GM19193 (cell line): ENCODE results near the gene LIMK2.

Experiments
- POLR2A ChIP-seq: IDR thresholded peaks from 4 replicates; pipeline ENCODE4 v1.6.1; 2011; ENCODE audit not compliant: insufficient read depth, insufficient read length; ENCODE audit errors: extremely low read depth

Gene LIMK2

GRCh38 chr22:31289344-31289743 is 77.2 kb downstream of the LIMK2 start:
- TF ChIP-seq POLR2A, result no peak

DNA sequence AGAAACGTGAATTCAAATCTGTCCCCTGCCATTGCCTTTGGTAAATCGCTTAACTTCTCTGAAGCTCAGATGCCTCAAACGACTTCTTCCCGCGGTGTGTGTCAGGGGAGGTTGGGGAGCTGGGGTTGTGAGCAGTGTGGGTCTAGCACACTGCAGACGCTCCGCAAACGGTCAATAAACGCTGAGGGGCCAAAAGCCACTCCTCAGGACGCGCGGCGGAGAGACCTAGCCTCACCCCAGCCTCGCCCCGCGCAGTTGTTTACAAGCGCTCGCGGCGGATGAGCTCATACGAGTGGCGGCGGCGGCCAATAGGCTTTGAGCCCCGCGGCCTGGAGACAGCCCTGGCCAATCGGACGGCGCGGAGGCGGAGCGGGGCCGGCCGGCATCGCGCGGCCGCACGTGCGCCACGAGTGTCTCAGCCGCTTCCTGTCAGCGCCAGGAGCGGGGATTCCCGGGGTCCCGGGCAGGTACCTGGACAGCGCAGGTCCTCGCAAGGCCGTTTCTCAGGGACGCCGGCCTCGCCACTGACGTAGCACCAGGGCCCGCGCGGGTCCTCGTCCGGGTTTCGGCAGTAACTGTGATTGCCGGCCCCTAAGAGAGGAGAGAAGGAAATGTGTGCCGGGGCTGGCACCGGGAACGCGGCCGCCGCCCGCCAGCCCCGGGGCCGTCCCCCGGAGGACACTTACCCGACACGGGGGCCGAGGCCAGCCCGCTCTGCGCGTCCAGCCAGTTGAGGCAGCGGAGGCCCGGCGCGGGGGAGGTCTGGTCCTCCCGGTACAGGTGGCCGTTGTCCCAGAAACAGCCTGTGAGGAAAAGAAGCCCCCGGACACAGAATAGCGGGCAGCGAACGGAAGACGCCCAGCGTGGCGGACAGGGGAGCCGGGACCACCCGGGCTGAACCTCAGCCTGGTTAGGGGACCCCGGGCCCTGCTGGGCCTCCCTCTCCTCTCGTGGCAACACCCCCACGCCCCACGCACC is 78.7 kb downstream of the LIMK2 start:
- TF ChIP-seq POLR2A, result peak; percentile 65

GRCh38 chr22:31291481-31292235 is 79.6 kb downstream of the LIMK2 start:
- TF ChIP-seq POLR2A, result no peak

- TF ChIP-seq POLR2A, result no peak
These were observed 80.3 kb downstream of the LIMK2 start, which contains the start of gene PIK3IP1 for GRCh38 chr22:31292236-31292989. TSS of gene PIK3IP1 (minus strand) at chr22:31292488. CDS start at chr22:31292344, 144 bp downstream.

DNA sequence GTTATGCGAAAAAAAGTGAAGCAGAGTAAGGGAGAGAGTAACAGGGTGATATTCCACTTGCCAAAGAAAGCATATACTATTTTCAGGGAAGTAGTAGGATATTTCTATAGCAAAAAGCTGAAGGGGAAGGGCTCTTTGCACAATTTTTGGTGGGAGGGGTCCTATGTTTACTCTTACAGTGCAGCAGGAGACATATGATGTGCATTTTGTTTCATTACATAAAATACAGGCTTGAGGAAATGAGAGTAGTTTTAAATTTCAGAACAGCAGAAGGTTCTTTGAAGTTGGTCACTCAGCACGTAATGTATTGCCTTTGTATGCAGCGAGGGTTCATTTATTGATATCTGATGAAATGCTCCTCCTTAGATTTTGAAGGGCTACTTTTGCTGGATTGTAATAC is 83.3 kb downstream of the LIMK2 start:
- TF ChIP-seq POLR2A, result no peak

DNA sequence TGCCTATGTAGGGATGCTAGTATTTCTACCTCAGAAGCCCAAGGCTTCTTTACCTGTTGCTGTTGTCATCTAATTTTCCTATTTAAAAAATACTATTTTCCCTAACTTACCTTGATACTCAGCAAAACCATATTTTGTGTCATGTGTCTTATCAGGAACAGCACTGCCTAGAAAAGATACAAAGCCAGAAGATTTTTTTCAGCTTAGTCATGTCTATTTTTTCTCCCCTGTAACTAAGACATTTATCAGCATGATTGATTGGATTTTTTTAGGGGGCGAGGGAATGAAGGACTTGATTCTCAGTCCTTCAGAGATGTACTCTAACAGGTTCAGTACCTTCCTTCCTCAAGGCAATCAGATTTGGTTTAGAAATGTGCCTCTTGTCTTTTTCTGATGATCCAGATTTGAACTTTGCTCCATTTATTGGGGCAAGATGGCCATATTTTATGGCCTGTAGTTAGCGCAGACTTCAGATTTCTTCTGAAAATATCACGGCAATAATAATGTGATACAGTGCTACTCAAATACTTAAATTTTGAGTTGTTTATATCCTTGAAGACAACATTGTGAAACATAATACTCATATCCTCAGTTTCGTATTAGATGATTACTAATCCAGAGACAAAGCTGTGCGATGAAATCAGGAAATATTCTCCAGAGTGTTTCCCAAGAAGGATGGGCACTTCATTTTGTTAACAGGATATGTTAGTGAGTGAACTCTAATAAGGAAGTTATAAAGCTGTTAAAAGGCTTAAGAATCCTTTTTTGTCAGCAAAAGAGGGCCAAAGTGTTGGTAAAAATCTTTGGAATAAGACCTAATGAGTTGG is 83.9 kb downstream of the LIMK2 start:
- TF ChIP-seq POLR2A, result no peak

GRCh38 chr22:31300896-31301295 is 88.8 kb downstream of the LIMK2 start:
- no peak for TF ChIP-seq POLR2A

GRCh38 chr22:31302006-31302405 is 89.9 kb downstream of the LIMK2 start:
- no peak for TF ChIP-seq POLR2A

DNA sequence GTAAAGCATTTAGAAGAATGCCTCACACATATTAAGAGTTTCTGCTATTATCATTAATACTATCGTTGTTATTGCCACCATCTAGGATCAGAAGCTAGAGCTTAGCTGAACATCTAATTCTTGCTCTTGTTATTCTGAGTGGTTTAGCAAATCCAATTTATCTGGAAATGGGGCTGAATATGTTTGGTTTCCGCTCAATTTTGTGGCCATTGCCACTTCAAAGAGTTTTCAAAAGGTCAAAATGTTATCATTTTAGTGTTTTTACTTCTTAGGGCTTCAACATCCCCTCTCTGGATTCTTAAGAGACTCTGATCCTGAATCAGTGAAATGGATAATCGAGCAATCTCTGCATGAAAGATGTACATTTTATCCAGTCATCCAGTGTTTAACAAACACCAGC is 90.4 kb downstream of the LIMK2 start:
- no peak for TF ChIP-seq POLR2A

DNA sequence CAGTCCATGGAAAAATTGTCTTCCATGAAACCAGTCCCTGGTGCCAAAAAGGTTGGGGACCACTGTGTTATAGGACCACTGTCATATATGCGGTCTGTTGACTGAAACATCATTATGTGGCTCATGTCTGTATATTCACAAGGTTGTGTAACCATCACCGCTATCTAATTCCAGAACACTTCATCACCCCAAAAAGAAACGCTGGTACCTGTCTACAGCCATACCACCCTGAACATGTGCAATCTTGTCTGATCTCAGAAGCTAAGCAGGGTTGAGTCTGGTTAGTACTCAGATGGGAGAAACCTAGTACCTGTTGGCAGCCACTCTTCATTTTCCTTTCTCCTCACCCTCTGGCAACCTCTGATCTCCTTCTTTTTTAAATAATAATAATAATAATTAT is 93.1 kb downstream of the LIMK2 start:
- no peak for TF ChIP-seq POLR2A

- TF ChIP-seq POLR2A, result no peak
These were observed 96.1 kb downstream of the LIMK2 start for GRCh38 chr22:31308181-31308580.

DNA sequence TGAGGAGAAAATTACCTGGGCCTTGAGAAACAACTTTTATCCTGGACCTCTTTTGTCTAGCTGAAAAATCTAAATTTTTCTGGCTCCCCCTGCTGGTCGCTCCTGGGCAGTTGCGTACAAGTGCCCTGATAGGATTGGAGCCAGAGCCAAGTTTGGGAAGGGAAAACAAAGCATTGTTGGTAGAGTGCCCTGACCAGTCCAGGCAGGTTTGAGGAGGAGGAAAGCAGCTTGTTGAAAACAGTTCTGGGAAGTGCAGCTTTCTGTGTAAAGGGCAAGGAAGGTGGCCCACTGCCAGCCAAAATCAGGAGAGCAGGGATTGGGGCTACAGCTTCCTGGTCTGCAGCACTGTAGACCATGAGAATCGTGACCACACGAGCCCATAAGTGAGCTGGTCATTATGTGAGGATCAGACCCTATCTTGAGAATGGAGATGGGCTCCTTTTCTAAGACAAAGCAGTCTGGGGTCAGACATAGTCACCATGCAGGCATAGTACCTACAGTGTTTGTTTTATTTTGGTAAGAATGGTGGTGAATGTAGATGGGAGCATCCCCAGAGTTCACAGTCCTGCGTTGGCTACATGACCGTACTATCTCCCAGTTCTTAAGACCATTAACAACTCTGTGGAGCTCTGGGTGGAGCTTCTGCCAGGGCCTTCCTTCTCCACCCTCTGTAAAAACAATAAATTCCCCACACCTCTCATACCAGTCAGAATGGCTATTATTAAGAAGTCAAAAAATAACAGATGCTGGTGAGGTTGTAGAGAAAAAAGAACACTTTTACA is 101.5 kb downstream of the LIMK2 start:
- TF ChIP-seq POLR2A, result no peak

DNA sequence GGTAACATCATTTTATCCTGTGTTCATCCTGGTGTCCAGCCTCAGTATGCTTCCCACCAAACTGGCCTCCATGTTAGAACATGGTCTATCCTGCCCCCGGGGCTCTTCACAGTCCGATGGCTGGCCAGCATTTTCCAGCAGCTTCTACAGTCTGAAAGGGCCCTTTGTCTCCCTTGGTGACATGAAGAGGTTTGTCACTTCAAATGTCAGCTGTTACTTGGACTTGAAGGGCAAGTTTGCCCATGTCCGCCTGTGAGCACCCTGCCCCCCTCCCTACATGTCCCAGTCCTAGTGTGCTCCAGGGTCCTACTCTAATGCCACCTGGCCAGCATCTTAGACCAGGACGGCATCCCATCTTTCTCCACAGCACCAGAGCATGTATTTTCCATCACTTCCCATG is 109.3 kb downstream of the LIMK2 start:
- TF ChIP-seq POLR2A, result no peak
